ENCODE data around the gene MAGIX.
"Not testable (repeated sequence)": the region's sequence is repeated elsewhere in the genome, so short reads cannot be mapped to it uniquely, and the experiment has no call there.

The MAGIX gene

GRCh38 chrX:49157194-49157593 lies 5.4 kb upstream of the MAGIX start:
- no peak for DNase-seq (ENCODE audit: extremely low read depth in 1 of 2, low read depth in 1 of 2)

- no peak for DNase-seq (ENCODE audit: extremely low read depth in 1 of 2, low read depth in 1 of 2)
Measured at GRCh38 chrX:49160908-49161307, 1.6 kb upstream of the MAGIX start.

DNA sequence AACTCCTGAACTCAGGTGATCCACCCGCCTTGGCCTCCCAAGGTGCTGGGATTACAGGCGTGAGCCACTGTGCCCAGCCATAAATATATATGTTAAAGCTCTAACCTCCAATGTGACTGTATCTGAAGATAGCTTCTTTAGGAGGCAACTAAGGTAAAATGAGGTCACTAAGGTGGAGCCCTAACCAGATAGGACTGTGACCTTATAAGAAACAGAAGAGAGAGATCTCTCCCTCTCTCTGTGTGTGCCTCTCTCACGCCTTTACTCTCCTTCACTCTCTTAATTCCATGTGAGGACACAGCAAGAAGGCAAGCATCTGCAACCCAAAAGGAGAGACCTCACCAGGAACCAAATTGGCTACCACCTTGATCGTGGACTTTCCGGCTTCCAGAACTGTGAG lies 926 bp upstream of the MAGIX start:
- DNase-seq (ENCODE audit: extremely low read depth in 1 of 2, low read depth in 1 of 2) = no peak

DNA sequence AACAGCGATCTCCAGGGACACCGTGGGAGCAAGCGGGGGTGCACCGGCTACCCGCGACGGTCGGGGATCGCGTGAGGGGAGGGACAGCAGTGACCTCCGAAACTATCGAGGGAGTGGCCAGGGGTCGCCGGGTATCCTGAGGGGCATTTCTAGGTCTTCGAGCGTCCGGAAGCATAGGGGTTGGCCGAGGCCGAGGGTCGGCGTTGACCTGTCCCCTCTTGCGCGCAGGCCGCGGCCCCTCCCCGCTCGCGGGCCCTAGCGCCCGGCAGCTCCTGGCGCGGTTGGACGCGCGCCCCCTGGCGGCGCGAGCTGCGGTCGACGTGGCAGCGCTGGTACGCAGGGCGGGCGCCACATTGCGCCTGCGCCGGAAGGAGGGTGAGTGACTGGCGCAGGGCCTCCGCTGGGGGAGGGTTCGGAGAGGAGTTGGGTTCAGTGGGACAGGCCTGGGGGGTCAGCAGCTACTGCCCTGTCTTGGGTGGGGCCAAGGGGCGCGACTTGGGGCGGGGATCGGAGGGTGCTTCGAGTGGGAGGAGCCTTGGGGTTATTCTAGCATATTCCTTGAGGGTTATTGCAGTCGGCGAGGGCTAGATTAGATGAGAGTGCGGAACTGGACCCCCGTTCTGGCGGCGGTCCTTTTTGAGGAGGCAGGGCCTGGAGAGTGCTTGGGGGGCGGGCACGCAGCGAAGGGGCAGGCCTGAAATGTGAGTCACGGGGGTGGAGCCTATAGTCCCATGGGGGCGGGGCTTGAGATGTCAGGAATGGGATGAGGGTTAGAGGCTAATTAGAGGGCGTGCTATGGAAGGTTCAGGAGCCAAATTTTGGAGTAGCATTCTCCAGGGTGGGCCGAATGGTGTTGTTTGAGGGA lies 1.2 kb downstream of the MAGIX start:
- peak; percentile 57 to 62 for DNase-seq (ENCODE audit: extremely low read depth in 1 of 2, low read depth in 1 of 2)

GRCh38 chrX:49164589-49165360 lies 2.2 kb downstream of the MAGIX start:
- no peak for DNase-seq (ENCODE audit: extremely low read depth in 1 of 2, low read depth in 1 of 2)

DNA sequence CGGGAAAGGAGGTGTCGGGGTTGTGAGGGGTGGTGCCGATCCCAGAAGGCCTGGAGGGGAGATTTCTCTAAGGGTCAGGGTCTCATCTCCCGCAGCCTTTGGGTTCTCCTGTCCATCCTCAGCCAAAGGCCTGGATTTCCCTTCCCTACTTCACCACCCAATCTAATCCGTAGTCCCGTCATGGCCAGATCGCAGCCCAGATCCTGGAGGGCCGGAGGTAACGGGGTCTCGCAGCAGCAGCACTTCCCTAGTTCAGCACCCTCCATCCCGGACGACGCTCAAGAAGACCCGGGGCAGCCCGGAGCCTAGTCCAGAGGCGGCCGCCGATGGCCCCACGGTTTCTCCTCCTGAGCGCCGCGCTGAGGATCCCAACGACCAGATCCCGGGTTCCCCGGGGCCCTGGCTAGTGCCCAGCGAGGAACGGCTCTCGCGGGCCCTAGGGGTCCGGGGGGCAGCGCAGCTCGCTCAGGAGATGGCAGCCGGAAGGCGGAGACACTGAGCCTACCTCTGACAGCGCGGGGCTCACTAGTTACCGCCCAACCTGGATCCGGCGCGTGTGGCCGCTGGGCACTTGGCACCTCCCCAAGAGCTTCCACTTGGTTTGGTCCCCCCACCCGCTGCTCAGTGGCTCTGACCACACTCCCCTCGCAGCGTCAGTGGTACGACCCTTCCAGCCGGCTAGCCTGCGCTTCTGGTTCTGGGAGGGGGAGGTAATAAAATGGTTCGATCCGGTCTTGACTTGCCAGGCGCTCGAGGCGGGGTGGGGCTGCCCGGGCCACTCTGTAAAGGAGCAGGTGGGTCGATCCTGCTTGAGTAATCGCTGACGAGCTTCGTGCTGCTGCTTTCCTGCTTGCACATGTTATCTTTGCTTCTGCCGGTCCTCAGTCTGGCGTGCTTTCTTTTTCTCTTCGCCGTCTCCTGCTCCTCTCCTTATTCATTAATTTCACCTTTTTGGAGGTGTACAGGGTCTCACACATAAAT lies 3.6 kb downstream of the MAGIX start:
- peak; percentile 46 to 63 for DNase-seq (ENCODE audit: extremely low read depth in 1 of 2, low read depth in 1 of 2)

DNA sequence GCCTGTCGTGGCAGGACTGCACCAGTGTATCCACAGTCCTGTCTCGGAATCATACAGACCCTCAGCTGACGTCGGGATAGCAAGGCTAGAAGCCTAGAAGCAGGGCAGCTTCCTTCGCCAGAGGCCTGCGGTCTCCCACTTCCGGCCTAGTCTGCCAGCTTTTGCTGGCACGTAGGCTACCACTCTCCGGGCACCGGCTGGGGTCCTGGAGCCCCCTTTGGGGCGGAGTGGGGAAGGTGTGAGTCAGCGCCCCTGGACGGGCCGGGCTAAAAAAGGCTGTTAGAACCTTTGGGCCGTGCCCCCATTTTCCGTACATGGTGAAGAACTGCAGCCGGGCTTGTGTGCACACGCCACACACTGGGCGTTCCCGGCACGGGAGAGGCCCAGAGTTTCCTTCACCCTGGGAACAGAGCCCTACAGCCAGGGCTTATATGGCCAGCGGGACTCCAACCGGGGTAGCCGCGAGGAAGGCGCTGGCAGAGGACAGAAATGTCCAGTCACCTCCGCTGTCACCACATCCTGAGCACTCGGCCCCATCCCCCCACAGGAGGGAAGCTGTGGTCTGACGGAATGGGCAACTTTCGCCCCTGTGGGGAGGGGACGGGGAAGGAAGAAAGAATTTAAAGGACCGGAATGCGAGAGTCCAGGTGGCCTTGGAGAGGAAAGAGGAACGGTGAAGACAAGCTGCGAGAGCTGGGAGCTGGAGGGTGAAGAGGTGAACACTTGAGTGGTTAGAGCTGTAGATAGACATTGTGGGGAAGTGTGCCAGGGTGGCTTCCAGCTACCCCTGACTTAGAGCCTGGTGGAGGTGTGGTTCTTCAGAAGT lies 4.6 kb downstream of the MAGIX start:
- peak in 1 of 2 donors; percentile 58 for DNase-seq (ENCODE audit: extremely low read depth in 1 of 2, low read depth in 1 of 2)

GRCh38 chrX:49167740-49168108 lies 5.2 kb downstream of the MAGIX start:
- no peak for DNase-seq (ENCODE audit: extremely low read depth in 1 of 2, low read depth in 1 of 2)

- peak in 1 of 2 donors; percentile 69 for DNase-seq (ENCODE audit: extremely low read depth in 1 of 2, low read depth in 1 of 2)
Measured at GRCh38 chrX:49171752-49172279, 9.3 kb downstream of the MAGIX start, which contains the start of gene PLP2. Gene PLP2, plus strand, starts transcription at chrX:49171898. Its CDS starts 103 bp downstream, at chrX:49172001.

DNA sequence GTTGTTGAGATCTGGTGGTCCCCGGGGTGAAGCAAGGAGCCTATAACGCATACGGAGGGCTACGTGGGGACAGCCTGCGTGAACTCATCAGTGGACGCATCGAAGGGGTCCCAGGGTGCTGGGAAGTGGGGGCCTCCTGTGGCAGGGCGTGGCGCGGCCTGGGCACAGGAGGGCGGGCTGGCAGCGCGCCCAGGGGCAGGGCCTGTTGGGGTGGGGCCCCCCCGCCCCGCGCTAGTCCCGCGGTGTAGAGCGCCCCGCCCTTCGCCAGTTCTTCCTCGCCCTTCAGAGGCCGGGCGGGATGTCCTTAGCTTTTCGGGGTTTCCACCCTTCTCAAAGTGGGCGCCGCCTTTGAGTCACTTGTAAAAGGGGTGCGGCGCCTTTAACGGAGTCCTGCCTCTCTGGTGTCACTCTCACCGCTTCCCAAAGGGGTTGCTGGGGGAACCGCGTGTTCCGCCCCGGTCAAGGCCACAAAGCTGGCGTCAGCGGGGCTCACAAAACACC lies 9.8 kb downstream of the MAGIX start:
- peak; percentile 58 to 71 for DNase-seq (ENCODE audit: extremely low read depth in 1 of 2, low read depth in 1 of 2)

- not testable (repeated sequence) for DNase-seq (ENCODE audit: extremely low read depth in 1 of 2, low read depth in 1 of 2)
Measured at GRCh38 chrX:49173544-49173943, 11.0 kb downstream of the MAGIX start.

DNA sequence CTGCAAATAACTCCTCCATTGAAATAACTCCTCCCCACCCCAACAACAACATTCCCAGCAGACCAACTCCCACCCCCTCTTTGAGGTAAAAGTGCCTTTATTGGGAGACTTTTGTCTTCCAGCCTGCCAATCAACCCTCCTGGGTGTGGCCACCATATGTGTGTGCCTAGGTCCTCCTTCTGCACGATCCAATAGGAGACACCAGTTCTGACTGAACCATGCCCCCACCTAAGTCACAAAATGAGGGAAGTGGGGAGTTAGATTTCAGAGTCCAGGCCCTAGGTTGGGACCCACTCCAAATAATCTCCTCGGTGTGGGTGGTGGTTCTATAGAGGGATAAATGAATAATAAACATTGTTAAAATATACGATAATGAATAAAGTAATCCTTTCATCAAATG lies 12.2 kb downstream of the MAGIX start:
- DNase-seq (ENCODE audit: extremely low read depth in 1 of 2, low read depth in 1 of 2) = no peak

- DNase-seq (ENCODE audit: extremely low read depth in 1 of 2, low read depth in 1 of 2) = no peak
Measured at GRCh38 chrX:49175435-49176274, 13.1 kb downstream of the MAGIX start.

GRCh38 chrX:49176421-49177326 lies 14.1 kb downstream of the MAGIX start:
- DNase-seq (ENCODE audit: extremely low read depth in 1 of 2, low read depth in 1 of 2) = no peak

GRCh38 chrX:49177338-49177833 lies 14.8 kb downstream of the MAGIX start:
- no peak for DNase-seq (ENCODE audit: extremely low read depth in 1 of 2, low read depth in 1 of 2)

DNA sequence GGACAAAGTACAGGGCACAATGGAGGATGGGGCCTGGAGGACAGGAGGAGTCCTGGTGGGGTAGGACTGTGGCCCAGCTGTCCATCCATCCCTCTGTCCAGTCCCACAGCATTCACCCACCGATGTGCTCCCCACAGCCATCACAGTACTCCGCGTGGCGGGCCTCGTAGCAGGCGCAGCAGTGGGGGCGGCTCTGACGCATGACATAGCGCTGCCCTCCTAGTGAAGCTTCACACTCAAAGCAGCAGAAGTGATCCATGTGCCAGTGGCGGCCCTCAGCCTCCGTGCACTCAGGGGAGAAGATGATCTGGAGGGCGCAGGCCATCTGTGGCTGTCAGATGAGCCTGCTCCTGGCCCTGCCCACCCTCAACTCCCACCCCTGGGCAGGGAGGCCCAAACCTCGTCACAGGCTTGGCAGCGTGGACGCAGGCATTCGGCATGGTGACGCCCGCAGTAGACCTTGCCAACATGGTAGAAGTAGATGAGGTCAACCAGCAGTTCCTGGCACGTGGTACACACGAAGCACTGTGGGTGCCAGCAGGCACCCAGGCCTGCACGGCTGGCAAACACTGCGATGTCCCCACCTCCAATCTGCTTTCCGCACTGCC lies 15.4 kb downstream of the MAGIX start:
- no peak for DNase-seq (ENCODE audit: extremely low read depth in 1 of 2, low read depth in 1 of 2)

- no peak for DNase-seq (ENCODE audit: extremely low read depth in 1 of 2, low read depth in 1 of 2)
Measured at GRCh38 chrX:49178537-49178936, 16.0 kb downstream of the MAGIX start.
